Body of pancreas (tissue), 4 donors: ENCODE results near the gene DYNC2H1. TPM values are rescaled to one million over a fixed set of nuclear protein-coding genes. Genes with fewer than 3 reads are reported as not detected.

Source experiments
- ATAC-seq: fragments of 150-250 bp; one replicate; pipeline ENCODE4 v1.9.1; 2016
- DNase-seq, 4 donors: peaks; one replicate each; pipeline ENCODE4 v3.0.0-alpha.2; 2019
- H3K27ac ChIP-seq, 4 donors: fragments of 200-600 bp; sonication (generic); 1 replicate in 3 of 4; 2 replicates in 1 of 4; pipeline versions ENCODE4 v1.5.1 to v1.6.1; 2016 to 2019; ENCODE audit warnings: mild to moderate bottlenecking in 1 of 4, mixed read lengths in 1 of 4, moderate library complexity in 1 of 4
- H3K27me3 ChIP-seq, 2 donors: fragments of 200-600 bp; sonication (generic); one replicate each; pipeline ENCODE4 v1.6.0; 2016; ENCODE audit warnings: mild to moderate bottlenecking in 1 of 2
- H3K36me3 ChIP-seq, 2 donors: fragments of 200-600 bp; sonication (generic); replicated peaks in 1 of 2; 2 replicates each; pipeline ENCODE4 v1.5.1; 2016; ENCODE audit warnings: low read depth in 2 of 2; ENCODE audit not compliant: insufficient read depth in 1 of 2
- H3K4me1 ChIP-seq: fragments of 200-600 bp; sonication (generic); one replicate; pipeline ENCODE4 v1.6.0; 2016
- H3K4me3 ChIP-seq, 2 donors: fragments of 200-600 bp; sonication (generic); 1 replicate in 1 of 2; 2 replicates in 1 of 2; pipeline ENCODE4 v1.5.1; 2016 to 2019
- H3K9me3 ChIP-seq, 3 donors: fragments of 200-600 bp; sonication (generic); 1 replicate in 2 of 3; 2 replicates in 1 of 3; pipeline ENCODE4 v1.5.1; 2016
- CTCF ChIP-seq, 7 experiments: fragments of 450-650 bp in 4 of 7; fragments of 200-600 bp in 3 of 7; sonication (generic) in 3 of 7; IDR thresholded peaks; one replicate each; pipeline ENCODE4 v1.5.1; 2016 to 2019; ENCODE audit warnings: antibody characterized with exemption in 7 of 7
- POLR2A ChIP-seq, 3 donors: fragments of 450-650 bp; IDR thresholded peaks; one replicate each; pipeline ENCODE4 v1.6.1; 2016; ENCODE audit warnings: antibody characterized with exemption in 3 of 3, mild to moderate bottlenecking in 2 of 3
- WGBS, 2 donors: methylation state at CpG; one replicate each; pipeline ENCODE4 v1.1.5; 2017; 5-methylcytosine and 5-hydroxymethylcytosine counted together
- intact Hi-C: fragments of 100-400 bp; cut with DNase I; formaldehyde crosslinking; loops from one replicate; pipeline ENCODE4 v1.15.1; 2023
- total RNA-seq, 2 donors: library from RNA; depleted of rRNA; stranded (reverse); fragments of >200 nt; gene quantifications; one replicate each; pipeline ENCODE4 v1.1.0, GENCODE V29; 2016

DYNC2H1 gene
- total RNA-seq, 2 donors from 2014 or later, result 12.2 to 19.5 TPM

GRCh38 chr11:103448966-103449365, 339.7 kb downstream of the DYNC2H1 start:
- TF ChIP-seq POLR2A (IDR thresholded peaks at IDR 0.05) (no peak), CTCF (IDR thresholded peaks at IDR 0.05) (no peak)
- Histone ChIP-seq H3K9me3 (no peaks in the 10 kb centered on the region), H3K4me3 (no peak overlapping the region), H3K36me3 (no peaks in the 10 kb centered on the region), H3K27me3 (no peaks in the 10 kb centered on the region), H3K4me1 (no peaks in the 10 kb centered on the region), H3K27ac (no peak overlapping the region)
- WGBS, 2 donors, result 67 to 77% methylated on average over 3 of the region's 3 CpGs
- DNase-seq (no peak), ATAC-seq (no peak)
- intact Hi-C loops, result no loop called here

GRCh38 chr11:103450241-103450640, 341.0 kb downstream of the DYNC2H1 start:
- no peak for DNase-seq
- Histone ChIP-seq H3K4me1 (no peaks in the 10 kb centered on the region), H3K36me3 (no peaks in the 10 kb centered on the region), H3K9me3 (no peaks in the 10 kb centered on the region), H3K4me3 (no peak overlapping the region), H3K27me3 (no peaks in the 10 kb centered on the region), H3K27ac (no peak overlapping the region)
- WGBS, 2 donors, result 74 to 96% methylated on average over 4 of the region's 4 CpGs
- ATAC-seq, result no peak
- intact Hi-C loops, result no loop called here
- no peak for TF ChIP-seq CTCF (IDR thresholded peaks at IDR 0.05)
- TF ChIP-seq POLR2A (IDR thresholded peaks at IDR 0.05), result no peak

GRCh38 chr11:103453126-103453525, 343.9 kb downstream of the DYNC2H1 start:
- DNase-seq (no peak), ATAC-seq (no peak)
- TF ChIP-seq CTCF (IDR thresholded peaks at IDR 0.05) (no peak), POLR2A (IDR thresholded peaks at IDR 0.05) (no peak)
- Histone ChIP-seq H3K4me3 (no peak overlapping the region), H3K9me3 (no peaks in the 10 kb centered on the region), H3K27me3 (no peaks in the 10 kb centered on the region), H3K4me1 (no peaks in the 10 kb centered on the region), H3K36me3 (no peaks in the 10 kb centered on the region), H3K27ac (no peak overlapping the region)
- intact Hi-C loops, result no loop called here
- 43 to 50% methylated on average over 3 of the region's 3 CpGs for WGBS, 2 donors

DNA sequence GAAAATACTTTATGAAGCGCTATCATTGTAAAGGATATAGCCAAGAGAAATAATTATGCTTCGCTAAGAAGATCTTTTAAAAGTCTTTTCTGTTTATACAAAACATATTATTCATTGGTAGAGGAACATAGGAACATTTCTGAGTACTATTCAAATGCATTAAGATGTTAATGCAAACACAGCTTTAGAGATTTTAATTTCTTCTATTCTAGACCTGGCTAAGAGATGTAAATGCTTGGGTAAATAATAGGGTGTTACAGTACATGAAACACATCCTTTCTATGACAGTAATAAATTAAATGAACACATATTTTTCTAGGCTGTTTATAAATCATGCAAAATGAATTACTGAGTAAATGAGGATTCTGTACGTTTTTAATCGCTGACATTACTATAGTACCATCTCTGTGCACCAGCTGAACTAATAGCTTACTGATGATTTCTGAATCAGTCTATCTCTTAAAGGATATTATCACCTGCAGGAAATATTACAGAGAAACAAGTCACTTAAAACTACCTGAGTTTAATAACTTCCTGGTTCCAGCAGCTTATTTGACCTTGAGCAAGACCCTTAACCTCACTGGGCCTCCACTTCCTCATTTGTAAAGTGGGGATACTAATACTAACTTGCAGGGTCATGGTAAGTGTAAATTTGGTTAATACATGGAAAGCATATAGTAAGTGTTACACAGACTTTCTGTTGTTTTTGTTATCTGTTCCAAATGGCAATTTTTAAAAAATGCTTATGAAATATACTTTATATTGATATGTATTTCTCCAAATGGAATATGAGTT, 344.9 kb downstream of the DYNC2H1 start:
- no peak for DNase-seq
- Histone ChIP-seq H3K4me3 (no peak overlapping the region), H3K27me3 (no peaks in the 10 kb centered on the region), H3K9me3 (no peaks in the 10 kb centered on the region), H3K27ac (no peak overlapping the region), H3K4me1 (no peaks in the 10 kb centered on the region), H3K36me3 (no peaks in the 10 kb centered on the region)
- ATAC-seq, result no peak
- TF ChIP-seq POLR2A (IDR thresholded peaks at IDR 0.05), result no peak
- TF ChIP-seq CTCF (IDR thresholded peaks at IDR 0.05), result no peak
- intact Hi-C loops, result no loop called here
- 77 to 85% methylated on average over 4 of the region's 4 CpGs for WGBS, 2 donors

GRCh38 chr11:103464420-103464819, 355.2 kb downstream of the DYNC2H1 start:
- H3K27ac ChIP-seq, result no peak overlapping the region
- DNase-seq, result no peak
- no peak for TF ChIP-seq POLR2A (IDR thresholded peaks at IDR 0.05)
- TF ChIP-seq CTCF (IDR thresholded peaks at IDR 0.05), result no peak
- H3K9me3 ChIP-seq, result no peaks in the 10 kb centered on the region
- no peaks in the 10 kb centered on the region for H3K4me1 ChIP-seq
- H3K27me3 ChIP-seq, result no peaks in the 10 kb centered on the region
- no peaks in the 10 kb centered on the region for H3K36me3 ChIP-seq
- H3K4me3 ChIP-seq, result no peak overlapping the region
- intact Hi-C loops, result no loop called here
- 100% methylated on average over 1 of the region's 1 CpG for WGBS, 2 donors
- ATAC-seq, result no peak
